Skeletal muscle satellite cell (primary cell): ENCODE measurements around the gene DDX11.
"Not testable (repeated sequence)": the region's sequence is repeated elsewhere in the genome, so short reads cannot be mapped to it uniquely, and the experiment has no call there.

Experiments used
- H3K27me3 ChIP-seq: 2 replicates; pipeline ENCODE4 v1.7.0; 2013; ENCODE audit warnings: low read length; ENCODE audit not compliant: control insufficient read depth, insufficient read depth
- H3K36me3 ChIP-seq: 2 replicates; pipeline ENCODE4 v1.7.0; 2013; ENCODE audit warnings: mild to moderate bottlenecking, control low read depth, low read length; ENCODE audit not compliant: insufficient read depth
- H3K4me1 ChIP-seq: 2 replicates; pipeline ENCODE4 v1.7.0; 2013; ENCODE audit warnings: low read length; ENCODE audit not compliant: control insufficient read depth, insufficient read depth
- H3K4me2 ChIP-seq: 2 replicates; pipeline ENCODE4 v1.7.0; 2013; ENCODE audit warnings: mild to moderate bottlenecking, low read length
- H3K4me3 ChIP-seq: 2 replicates; pipeline ENCODE4 v1.7.0; 2013; ENCODE audit warnings: low read length
- H3K9ac ChIP-seq: 2 replicates; pipeline ENCODE4 v1.7.0; 2013; ENCODE audit warnings: mild to moderate bottlenecking, low read depth, low read length, moderate library complexity
- H3K9me3 ChIP-seq: replicated peaks from 2 replicates; pipeline ENCODE4 v1.7.0; 2013; ENCODE audit warnings: mild to moderate bottlenecking, control low read depth, low read length

DDX11 gene

GRCh38 chr12:31070971-31071740 lies 2.5 kb upstream of the DDX11 start:
- not testable (repeated sequence) for H3K9ac ChIP-seq, H3K4me3 ChIP-seq, H3K9me3 ChIP-seq, H3K4me2 ChIP-seq, H3K36me3 ChIP-seq, H3K4me1 ChIP-seq, H3K27me3 ChIP-seq

- not testable (repeated sequence) for H3K9me3 ChIP-seq, H3K36me3 ChIP-seq, H3K4me1 ChIP-seq, H3K27me3 ChIP-seq
- peak overlapping the region; percentile 99 for H3K4me2 ChIP-seq
- H3K4me3 ChIP-seq, result peak overlapping the region; percentile 91
- peak overlapping the region; percentile 86 for H3K9ac ChIP-seq
These were observed 698 bp upstream of the DDX11 start for GRCh38 chr12:31072962-31073361.

- not testable (repeated sequence) for H3K36me3 ChIP-seq, H3K9me3 ChIP-seq, H3K27me3 ChIP-seq
- Histone ChIP-seq H3K4me3 (peak overlapping the region; percentile 91), H3K4me2 (peak overlapping the region; percentile 99), H3K4me1 (peaks cover 16% of the 10 kb centered on the region), H3K9ac (peak overlapping the region; percentile 86)
These were observed 744 bp downstream of the DDX11 start for GRCh38 chr12:31074333-31074874.

GRCh38 chr12:31076150-31076549 lies 2.5 kb downstream of the DDX11 start:
- peaks cover 27% of the 10 kb centered on the region for H3K4me1 ChIP-seq
- H3K4me3 ChIP-seq, H3K27me3 ChIP-seq, H3K9me3 ChIP-seq, H3K4me2 ChIP-seq, H3K36me3 ChIP-seq, H3K9ac ChIP-seq: not testable (repeated sequence)

- H3K9ac ChIP-seq, H3K4me2 ChIP-seq, H3K36me3 ChIP-seq, H3K4me3 ChIP-seq, H3K9me3 ChIP-seq, H3K27me3 ChIP-seq: not testable (repeated sequence)
- peaks cover 27% of the 10 kb centered on the region for H3K4me1 ChIP-seq
These were observed 3.4 kb downstream of the DDX11 start for GRCh38 chr12:31077095-31077494.

- H3K36me3 ChIP-seq, H3K4me3 ChIP-seq, H3K9me3 ChIP-seq, H3K27me3 ChIP-seq: not testable (repeated sequence)
- Histone ChIP-seq H3K9ac (peak overlapping the region; percentile 67), H3K4me1 (peaks cover 27% of the 10 kb centered on the region), H3K4me2 (peak overlapping the region; percentile 75)
These were observed 4.3 kb downstream of the DDX11 start for GRCh38 chr12:31077998-31078397.

- not testable (repeated sequence) for H3K9me3 ChIP-seq, H3K36me3 ChIP-seq, H3K9ac ChIP-seq, H3K4me3 ChIP-seq, H3K4me2 ChIP-seq, H3K27me3 ChIP-seq
- H3K4me1 ChIP-seq, result peaks cover 27% of the 10 kb centered on the region
These were observed 5.8 kb downstream of the DDX11 start for GRCh38 chr12:31079421-31079820.

GRCh38 chr12:31080221-31080620 lies 6.6 kb downstream of the DDX11 start:
- not testable (repeated sequence) for H3K4me3 ChIP-seq, H3K9me3 ChIP-seq, H3K27me3 ChIP-seq, H3K36me3 ChIP-seq, H3K4me2 ChIP-seq, H3K9ac ChIP-seq
- peaks cover 25% of the 10 kb centered on the region for H3K4me1 ChIP-seq

- H3K4me1 ChIP-seq, result peaks cover 25% of the 10 kb centered on the region
- not testable (repeated sequence) for H3K36me3 ChIP-seq, H3K27me3 ChIP-seq, H3K9ac ChIP-seq, H3K4me3 ChIP-seq, H3K4me2 ChIP-seq, H3K9me3 ChIP-seq
These were observed 7.6 kb downstream of the DDX11 start for GRCh38 chr12:31081274-31081673.

GRCh38 chr12:31084241-31084640 lies 10.6 kb downstream of the DDX11 start:
- not testable (repeated sequence) for H3K4me2 ChIP-seq, H3K9ac ChIP-seq, H3K9me3 ChIP-seq, H3K27me3 ChIP-seq, H3K36me3 ChIP-seq, H3K4me3 ChIP-seq
- peaks cover 13% of the 10 kb centered on the region for H3K4me1 ChIP-seq

GRCh38 chr12:31086032-31086431 lies 12.4 kb downstream of the DDX11 start:
- not testable (repeated sequence) for H3K4me3 ChIP-seq, H3K36me3 ChIP-seq, H3K9me3 ChIP-seq, H3K4me1 ChIP-seq, H3K4me2 ChIP-seq, H3K9ac ChIP-seq, H3K27me3 ChIP-seq

- H3K4me3 ChIP-seq, H3K9ac ChIP-seq, H3K9me3 ChIP-seq, H3K4me2 ChIP-seq, H3K36me3 ChIP-seq, H3K27me3 ChIP-seq, H3K4me1 ChIP-seq: not testable (repeated sequence)
These were observed 13.8 kb downstream of the DDX11 start for GRCh38 chr12:31087486-31087885.
